Hematopoietic multipotent progenitor cell treated with erythropoietin and hydrocortisone succinate and interleukin-3 and kit ligand, for 17 days (in vitro differentiated cells): ENCODE measurements around the gene PRDM4.

Experiments used
- DNase-seq: peaks from one replicate; pipeline ENCODE4 v3.0.0-alpha.2; 2015; ENCODE audit warnings: low spot score

PRDM4 gene

DNA sequence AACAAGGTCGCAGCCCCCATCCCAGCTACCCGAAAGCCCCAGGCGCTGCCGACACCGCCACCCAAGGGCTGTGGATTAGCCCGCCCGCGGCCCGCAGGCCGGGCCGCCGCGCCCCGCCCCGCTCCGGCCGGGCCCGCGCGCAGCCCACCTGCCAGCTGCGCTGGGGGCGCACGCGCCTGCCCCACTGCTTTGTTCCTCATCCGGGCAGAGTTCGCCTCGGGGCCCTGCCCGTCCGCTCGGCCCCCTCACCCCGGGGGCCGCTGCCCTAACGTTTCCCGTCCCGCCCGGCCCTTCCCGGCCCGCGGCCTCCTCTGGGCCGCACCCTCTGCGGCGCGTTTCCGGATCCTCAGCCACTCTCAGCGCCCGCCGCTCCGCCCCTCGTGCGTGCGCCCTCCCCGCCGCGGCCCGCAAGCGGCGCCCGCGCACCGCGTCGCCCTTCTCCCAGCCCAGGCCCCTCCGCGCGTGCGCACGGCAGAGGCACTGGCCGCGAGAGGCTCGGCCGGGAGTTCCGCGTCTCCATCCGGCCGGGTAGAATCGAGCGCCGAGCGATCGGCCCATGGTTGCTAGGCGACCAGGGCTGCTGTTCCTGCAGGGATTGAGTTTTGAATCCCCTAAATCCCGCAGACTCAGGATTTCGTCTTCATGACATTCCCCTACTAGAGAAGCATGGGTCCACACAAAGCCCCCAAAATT, at the start of gene PRDM4:
TSS of gene PRDM4 (minus strand) at position 329 of the 693 bp plus-strand sequence. CDS start 622 bp downstream, outside the sequence.
- peak; percentile 86 for DNase-seq

GRCh38 chr12:107807471-107808150, 46.7 kb upstream of the PRDM4 start:
- no peak for DNase-seq

DNA sequence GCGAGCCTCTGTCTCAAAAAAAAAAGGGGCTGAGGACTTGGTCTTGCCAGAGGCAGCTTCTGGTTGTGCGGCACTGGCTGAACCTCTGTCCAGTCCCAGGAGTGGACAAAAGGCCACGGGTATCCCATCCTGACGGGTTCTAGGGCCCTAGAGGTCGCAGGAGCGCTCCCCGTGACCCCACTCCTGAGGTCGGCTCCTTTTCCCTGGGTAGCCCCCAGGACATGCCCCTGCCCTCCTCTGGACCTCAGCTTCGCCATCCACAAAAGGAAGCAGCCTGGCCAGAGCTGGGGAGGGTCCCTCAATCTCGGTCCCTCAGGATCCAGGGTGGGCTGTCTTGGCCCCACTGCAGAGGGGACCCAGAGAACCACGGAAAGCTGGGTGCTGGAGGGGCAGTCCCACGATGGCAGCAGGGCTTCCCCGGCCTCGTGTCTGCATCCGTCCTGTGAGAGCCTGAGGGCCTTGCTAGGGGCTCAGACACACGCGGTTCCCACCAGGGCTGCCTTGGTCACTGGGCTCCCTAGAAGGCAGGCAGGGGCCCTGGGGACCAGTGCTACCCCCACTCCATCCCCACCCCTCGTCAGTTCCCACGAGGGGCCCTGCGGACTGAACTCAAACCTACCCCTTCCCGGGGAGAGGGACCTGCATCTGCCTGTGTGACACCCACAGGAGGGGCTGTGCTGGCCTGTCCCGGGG, 44.7 kb upstream of the PRDM4 start:
- no peak for DNase-seq

DNA sequence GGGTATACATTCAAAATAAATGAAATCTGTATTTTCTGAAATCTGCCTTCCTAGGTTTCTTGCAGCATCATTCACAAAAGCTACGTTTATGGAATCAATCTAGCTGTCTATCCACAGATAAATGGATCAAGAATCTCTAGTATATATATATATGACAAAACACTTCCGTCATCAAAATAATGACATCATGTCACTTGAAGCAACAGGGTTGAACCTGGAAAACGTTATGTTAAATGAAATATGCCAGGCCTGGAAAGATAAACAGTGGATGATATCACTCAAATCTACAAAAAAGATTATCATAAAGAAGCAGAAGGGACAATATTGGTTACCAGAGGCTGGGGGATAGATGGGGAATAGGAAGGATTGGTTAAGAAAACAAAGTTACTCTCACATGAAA, 42.2 kb upstream of the PRDM4 start:
- no peak for DNase-seq

- no peak for DNase-seq
Measured at GRCh38 chr12:107801150-107801549, 40.2 kb upstream of the PRDM4 start.

DNA sequence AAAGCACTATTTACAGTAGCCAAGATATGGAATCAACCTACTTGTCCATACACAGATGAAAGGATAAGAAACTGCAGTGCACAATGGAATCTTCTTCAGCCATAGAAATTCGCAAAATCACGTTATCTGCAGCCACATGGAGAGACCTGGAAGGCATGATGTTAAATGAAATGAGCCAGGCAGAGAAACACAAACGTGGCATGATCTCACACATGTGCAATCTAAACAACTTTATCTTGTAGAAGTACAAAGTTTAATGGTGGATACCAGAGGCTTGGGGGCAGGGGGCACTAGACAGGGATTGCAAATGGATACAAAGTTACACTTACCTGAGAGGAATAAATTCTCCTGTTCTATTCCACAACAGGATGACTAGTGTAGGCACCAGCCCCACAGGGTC, 37.6 kb upstream of the PRDM4 start:
- DNase-seq: no peak

DNA sequence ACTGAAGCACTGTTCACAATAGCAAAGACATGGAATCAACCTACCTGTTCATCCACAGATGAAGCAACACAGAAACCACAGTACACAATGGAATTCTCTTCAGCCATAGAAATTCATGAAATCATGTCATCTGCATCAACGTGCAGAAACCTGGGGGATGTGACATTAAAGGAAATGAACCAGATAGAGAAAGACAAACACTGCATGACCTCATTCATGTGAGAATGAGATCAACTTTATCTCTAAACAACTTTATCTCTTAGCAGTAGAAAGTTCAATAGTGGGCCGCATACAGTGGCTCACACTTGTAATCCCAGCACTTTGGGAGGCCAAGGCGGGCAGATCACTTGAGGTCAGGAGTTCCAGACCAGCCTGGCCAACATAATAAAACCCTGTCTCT, 33.5 kb upstream of the PRDM4 start:
- DNase-seq: no peak

DNA sequence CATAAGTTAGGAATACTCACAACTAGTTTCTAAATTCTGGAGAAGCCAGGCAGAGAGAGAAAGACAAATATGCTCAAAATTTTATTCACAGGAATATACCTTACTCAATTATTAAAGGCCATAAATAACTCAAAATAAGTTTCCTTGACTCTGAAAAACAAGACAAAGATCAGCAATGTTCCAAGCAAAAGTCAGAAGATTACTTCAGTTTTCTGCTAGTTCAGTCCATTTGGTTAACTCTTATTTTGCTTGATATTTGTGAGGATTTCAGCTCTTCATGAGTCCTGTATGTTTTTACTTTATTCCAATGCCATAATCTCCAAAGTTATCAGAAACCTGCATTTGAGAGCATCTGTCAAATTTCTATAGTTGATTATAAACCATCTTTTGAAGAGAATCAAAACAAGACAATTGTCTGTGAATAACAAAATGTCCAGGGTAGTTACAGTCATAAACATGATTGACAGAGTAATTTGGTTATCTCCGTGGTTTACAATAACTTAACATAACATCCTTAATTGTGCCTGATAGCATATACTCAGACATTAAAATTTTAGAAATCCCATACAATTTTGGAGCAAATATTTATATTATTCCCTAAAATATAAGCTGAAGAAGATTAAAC, 30.6 kb upstream of the PRDM4 start:
- DNase-seq: no peak

- no peak for DNase-seq
Measured at GRCh38 chr12:107788690-107789458, 27.9 kb upstream of the PRDM4 start.

GRCh38 chr12:107788281-107788680, 27.3 kb upstream of the PRDM4 start:
- no peak for DNase-seq

GRCh38 chr12:107783406-107784376, 22.8 kb upstream of the PRDM4 start:
- DNase-seq: no peak

- DNase-seq: no peak
Measured at GRCh38 chr12:107782067-107782466, 21.1 kb upstream of the PRDM4 start.

- DNase-seq: no peak
Measured at GRCh38 chr12:107780298-107780697, 19.4 kb upstream of the PRDM4 start.

DNA sequence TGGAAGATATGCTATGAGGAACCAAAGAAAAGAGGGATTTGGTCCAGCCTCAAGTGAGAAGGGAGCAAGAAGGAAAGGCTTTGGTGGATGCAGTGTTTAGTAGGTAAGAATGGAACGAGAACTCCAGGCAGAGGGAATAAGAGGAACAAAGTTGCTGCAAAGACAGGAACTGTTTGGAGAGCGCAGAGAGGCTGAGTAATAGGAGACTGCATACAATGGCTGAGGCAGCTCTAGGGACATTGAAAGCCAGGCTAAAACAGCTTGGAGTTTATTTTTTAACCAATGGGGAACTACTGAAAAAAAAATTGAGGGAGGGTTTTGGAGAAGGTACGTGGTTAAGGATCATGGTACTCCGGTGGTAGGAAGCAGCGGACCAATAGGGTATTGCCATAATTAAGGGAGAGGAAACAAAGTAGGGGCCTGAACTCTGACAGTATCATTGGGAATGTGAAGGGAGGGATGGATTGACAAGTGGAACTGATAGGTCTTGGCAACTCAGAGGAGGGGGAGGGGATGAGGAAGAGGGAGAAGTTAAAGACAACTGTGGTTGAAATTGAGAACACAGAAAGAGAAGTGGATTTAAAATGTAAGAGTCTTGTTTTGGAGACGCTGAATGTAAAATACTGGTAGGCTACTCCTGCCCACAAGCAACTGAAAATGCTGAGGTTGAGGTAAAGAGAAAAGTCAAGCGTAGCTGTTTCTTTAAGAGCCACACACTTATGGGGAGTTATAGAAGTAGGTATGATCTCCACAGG, 18.3 kb upstream of the PRDM4 start:
- no peak for DNase-seq

DNA sequence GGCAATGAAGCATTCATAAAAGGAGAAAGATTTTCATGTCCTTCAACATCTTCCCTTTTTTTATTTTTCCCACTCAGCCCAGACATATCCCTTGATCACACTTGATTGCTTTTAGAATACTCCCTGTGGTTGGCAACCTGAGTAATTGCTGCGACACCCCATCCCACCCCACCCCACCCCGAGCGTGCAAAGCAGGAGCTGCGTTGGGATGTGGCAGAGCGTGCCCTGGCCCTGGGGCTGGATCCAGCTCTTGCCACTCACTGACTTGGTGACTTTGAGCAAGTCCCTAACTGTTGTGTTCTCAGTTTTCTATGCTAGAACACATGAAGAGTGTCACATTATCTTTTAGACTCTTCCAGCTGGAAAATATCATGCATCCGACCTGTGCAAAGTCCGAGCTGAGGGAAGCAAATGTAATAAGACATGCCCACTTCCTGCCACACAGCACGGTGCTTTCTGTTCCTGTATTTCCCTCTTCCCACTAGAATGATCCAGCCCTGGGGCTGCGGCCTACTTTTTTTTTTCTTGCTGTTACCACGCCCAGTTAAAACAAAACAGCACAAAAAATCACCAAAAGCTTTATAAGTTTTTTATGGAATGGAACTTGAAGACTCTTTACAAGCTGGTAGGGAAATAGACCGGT, 17.6 kb upstream of the PRDM4 start:
- DNase-seq: no peak

GRCh38 chr12:107776171-107776570, 15.2 kb upstream of the PRDM4 start:
- no peak for DNase-seq

GRCh38 chr12:107775093-107775721, 14.3 kb upstream of the PRDM4 start:
- no peak for DNase-seq

GRCh38 chr12:107774349-107775029, 13.6 kb upstream of the PRDM4 start, which contains the start of gene ASCL4:
Gene ASCL4, plus strand, starts transcription at chr12:107774704. Its CDS starts 515 bp downstream, at chr12:107775219.
- no peak for DNase-seq
